GM12873 (cell line): ENCODE data around the gene MTSS2.
A peak's percentile ranks its signal among the peaks of the same experiment; 100 is the strongest.

Experiments
- TF ChIP-seq, protein P1 (sequence below): IDR thresholded peaks from 2 replicates; pipeline ENCODE4 v1.5.1; 2012; ENCODE audit warnings: low read depth, mild to moderate bottlenecking, moderate library complexity, low read length, control low read depth; ENCODE audit not compliant: insufficient read depth; ENCODE audit errors: missing control alignments

The MTSS2 gene

GRCh38 chr16:70653809-70654771 is 31.8 kb downstream of the MTSS2 start:
- TF ChIP-seq, protein P1, sequence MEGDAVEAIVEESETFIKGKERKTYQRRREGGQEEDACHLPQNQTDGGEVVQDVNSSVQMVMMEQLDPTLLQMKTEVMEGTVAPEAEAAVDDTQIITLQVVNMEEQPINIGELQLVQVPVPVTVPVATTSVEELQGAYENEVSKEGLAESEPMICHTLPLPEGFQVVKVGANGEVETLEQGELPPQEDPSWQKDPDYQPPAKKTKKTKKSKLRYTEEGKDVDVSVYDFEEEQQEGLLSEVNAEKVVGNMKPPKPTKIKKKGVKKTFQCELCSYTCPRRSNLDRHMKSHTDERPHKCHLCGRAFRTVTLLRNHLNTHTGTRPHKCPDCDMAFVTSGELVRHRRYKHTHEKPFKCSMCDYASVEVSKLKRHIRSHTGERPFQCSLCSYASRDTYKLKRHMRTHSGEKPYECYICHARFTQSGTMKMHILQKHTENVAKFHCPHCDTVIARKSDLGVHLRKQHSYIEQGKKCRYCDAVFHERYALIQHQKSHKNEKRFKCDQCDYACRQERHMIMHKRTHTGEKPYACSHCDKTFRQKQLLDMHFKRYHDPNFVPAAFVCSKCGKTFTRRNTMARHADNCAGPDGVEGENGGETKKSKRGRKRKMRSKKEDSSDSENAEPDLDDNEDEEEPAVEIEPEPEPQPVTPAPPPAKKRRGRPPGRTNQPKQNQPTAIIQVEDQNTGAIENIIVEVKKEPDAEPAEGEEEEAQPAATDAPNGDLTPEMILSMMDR: peak; percentile 80

- TF ChIP-seq, protein P1: no peak
Measured at GRCh38 chr16:70653406-70653805, 32.4 kb downstream of the MTSS2 start.

DNA sequence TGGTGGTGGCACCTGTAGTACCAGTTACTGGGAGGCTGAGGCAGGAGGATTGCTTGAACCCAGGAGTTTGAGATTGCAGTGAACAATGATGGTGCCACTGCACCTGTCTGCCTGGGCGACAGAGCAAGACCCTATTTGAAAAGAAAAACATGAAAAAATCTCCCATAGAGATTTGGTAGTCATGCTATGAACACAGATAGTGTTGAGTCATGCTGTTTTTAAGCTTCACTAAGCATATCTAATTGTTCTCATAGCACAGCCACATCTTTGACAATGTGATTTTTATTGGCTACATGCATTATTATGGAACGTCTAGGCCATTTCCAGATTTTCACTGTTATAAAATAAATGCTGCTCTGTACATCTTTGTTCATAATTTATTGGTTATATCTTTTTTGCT is 33.5 kb downstream of the MTSS2 start:
- TF ChIP-seq, protein P1: no peak

- TF ChIP-seq, protein P1: no peak
Measured at GRCh38 chr16:70651524-70651923, 34.3 kb downstream of the MTSS2 start.

DNA sequence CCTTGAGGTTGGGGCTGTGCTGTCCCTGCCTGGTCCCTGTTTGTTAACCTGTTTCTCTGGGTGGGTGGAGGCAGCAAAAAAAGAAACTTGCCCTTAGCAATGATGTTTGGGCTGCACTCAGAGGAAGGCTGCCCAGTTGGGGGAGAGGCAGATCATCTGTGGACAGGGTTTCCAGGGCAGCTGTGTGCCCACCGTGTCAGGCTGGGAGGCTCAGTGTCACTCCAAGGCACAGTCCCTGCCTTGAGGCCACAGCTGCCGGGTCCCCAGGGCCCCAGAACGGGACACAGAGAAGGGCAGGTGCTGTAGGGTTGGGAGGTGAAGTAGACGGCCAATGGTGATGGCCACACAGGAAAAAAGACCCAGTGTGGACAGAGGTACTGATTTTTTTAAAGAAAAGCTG is 35.6 kb downstream of the MTSS2 start:
- TF ChIP-seq, protein P1: no peak

- TF ChIP-seq, protein P1: no peak
Measured at GRCh38 chr16:70649300-70649699, 36.6 kb downstream of the MTSS2 start.

- TF ChIP-seq, protein P1: no peak
Measured at GRCh38 chr16:70648606-70649005, 37.2 kb downstream of the MTSS2 start.
